ENCODE measurements around the gene FAM43B.

FAM43B gene

DNA sequence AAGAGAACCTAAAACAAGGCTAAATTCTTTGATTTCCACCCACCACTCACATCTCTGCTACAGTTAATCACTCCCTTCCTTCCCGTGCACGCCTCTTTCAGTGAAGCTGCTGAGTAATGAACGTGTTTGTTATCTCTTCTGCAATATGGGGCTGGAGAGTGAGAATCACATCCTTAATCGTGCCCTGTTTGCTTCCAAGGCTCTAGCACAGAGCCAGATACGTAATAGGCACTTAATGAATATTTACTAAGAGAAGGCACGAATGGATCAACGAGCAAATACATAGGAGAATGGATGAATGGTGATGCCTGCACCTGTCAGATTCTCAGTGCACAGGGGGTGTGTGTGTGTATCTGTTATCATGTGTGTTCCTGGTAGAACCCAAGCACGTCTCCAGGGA, 22.1 kb upstream of the FAM43B start:
- Histone ChIP-seq H3K4me3 (ENCODE audit: low read depth in 1 of 2, low read length in 2 of 2) (no peak overlapping the region), H3K27me3 (ENCODE audit: low read depth, low read length) (peaks cover 7% of the 10 kb centered on the region), H3K4me1 (ENCODE audit: control insufficient read depth in 1 of 2, insufficient read depth in 2 of 2, low read length in 2 of 2) (no peaks in the 10 kb centered on the region), H3K9me3 (ENCODE audit: control insufficient read depth in 1 of 2, low read length in 2 of 2) (no peaks in the 10 kb centered on the region), H3K27ac (ENCODE audit: low read length) (no peak overlapping the region), H3K36me3 (ENCODE audit: control insufficient read depth in 1 of 2, insufficient read depth in 2 of 2, low read length in 2 of 2) (no peaks in the 10 kb centered on the region)

DNA sequence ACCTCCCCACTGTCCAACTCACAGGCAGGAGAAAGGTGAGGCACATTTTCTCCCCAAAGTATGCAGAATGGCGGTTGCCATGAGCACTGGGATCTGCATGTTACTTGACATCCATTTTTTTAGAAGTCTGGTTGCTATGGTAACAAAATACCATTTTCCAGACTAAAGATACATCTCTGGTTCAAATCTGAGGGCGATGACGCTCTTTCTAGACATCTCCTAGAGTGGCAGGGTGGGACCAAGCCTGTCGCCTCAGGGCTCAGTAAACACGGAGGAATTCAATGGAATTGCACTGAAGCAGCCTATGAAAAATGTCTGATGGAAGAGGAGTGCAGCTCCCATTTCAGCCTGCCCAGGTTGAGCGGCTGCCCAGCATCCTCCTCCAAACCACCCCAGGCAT, 21.5 kb upstream of the FAM43B start:
- Histone ChIP-seq H3K36me3 (ENCODE audit: control insufficient read depth in 1 of 2, insufficient read depth in 2 of 2, low read length in 2 of 2) (no peaks in the 10 kb centered on the region), H3K27me3 (ENCODE audit: low read depth, low read length) (peaks cover 7% of the 10 kb centered on the region), H3K27ac (ENCODE audit: low read length) (no peak overlapping the region), H3K9me3 (ENCODE audit: control insufficient read depth in 1 of 2, low read length in 2 of 2) (no peaks in the 10 kb centered on the region), H3K4me3 (ENCODE audit: low read depth in 1 of 2, low read length in 2 of 2) (no peak overlapping the region), H3K4me1 (ENCODE audit: control insufficient read depth in 1 of 2, insufficient read depth in 2 of 2, low read length in 2 of 2) (no peaks in the 10 kb centered on the region)

DNA sequence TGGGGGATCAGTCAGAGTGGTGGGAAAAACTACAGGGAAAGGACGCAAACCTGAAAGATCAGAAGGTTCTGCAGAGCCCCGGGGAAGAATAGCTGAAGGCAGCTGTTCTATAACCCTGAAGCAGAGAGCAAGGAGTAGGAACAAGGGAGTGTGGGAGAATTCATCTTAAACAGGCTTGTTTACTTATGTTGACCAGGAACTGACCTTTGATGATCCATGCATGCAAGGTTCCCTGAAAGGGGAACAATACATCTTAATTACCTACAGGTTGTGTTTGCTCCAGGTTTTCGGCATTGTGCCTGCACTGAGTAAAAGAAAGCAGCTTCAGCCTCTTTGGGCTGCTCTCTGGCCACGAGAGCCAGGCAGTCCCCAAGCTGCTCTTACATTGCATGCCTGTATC, 18.7 kb upstream of the FAM43B start:
- Histone ChIP-seq H3K27me3 (ENCODE audit: low read depth, low read length) (peaks cover 7% of the 10 kb centered on the region), H3K36me3 (ENCODE audit: control insufficient read depth in 1 of 2, insufficient read depth in 2 of 2, low read length in 2 of 2) (no peaks in the 10 kb centered on the region), H3K27ac (ENCODE audit: low read length) (no peak overlapping the region)

DNA sequence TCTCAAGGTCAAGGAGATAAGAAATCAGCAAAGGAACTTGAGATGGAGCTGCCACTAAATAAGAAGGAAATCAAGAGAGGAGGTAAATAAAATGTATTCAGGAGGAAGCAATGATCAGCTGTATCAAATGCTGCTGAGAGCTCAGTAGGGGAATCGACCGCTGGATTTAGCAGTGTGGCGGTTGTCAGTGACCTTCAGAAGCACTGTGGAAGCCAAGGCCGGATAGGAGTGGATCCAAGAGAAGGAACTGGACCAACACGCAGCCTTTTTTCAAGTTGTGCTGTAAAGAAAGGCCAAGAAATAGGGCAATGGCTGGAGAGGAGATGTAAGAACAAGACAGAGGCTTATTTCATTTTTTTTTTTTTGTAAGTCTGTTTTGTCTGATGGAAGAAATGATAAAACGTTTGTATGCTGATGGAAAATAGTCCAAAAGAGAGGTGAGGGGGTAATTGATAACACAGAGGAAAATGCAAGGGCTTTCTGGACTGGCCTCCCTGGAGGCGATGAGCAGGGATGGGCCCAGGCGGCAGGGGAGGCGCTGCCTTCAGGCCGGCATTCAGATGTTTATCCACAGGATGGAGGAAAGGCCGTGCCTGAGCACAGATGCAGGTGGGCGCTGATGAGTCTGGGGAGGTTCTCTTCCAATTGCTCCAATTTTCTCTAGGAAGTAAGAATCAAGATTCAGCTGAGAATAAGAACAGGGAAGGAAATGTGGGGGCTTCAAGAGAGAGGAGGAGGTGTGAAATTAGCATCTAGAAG, 17.5 kb upstream of the FAM43B start:
- Histone ChIP-seq H3K27ac (ENCODE audit: low read length) (no peak overlapping the region), H3K27me3 (ENCODE audit: low read depth, low read length) (peaks cover 7% of the 10 kb centered on the region), H3K36me3 (ENCODE audit: control insufficient read depth in 1 of 2, insufficient read depth in 2 of 2, low read length in 2 of 2) (no peaks in the 10 kb centered on the region), H3K4me1 (ENCODE audit: control insufficient read depth in 1 of 2, insufficient read depth in 2 of 2, low read length in 2 of 2) (no peaks in the 10 kb centered on the region), H3K4me3 (ENCODE audit: low read depth in 1 of 2, low read length in 2 of 2) (no peak overlapping the region), H3K9me3 (ENCODE audit: control insufficient read depth in 1 of 2, low read length in 2 of 2) (no peaks in the 10 kb centered on the region)

More for the DNA sequence above, 18.7 kb upstream of the FAM43B start:
- no peak overlapping the region for H3K4me3 ChIP-seq (ENCODE audit: low read depth in 1 of 2, low read length in 2 of 2)
- no peaks in the 10 kb centered on the region for H3K4me1 ChIP-seq (ENCODE audit: control insufficient read depth in 1 of 2, insufficient read depth in 2 of 2, low read length in 2 of 2)
- no peaks in the 10 kb centered on the region for H3K9me3 ChIP-seq (ENCODE audit: control insufficient read depth in 1 of 2, low read length in 2 of 2)

DNA sequence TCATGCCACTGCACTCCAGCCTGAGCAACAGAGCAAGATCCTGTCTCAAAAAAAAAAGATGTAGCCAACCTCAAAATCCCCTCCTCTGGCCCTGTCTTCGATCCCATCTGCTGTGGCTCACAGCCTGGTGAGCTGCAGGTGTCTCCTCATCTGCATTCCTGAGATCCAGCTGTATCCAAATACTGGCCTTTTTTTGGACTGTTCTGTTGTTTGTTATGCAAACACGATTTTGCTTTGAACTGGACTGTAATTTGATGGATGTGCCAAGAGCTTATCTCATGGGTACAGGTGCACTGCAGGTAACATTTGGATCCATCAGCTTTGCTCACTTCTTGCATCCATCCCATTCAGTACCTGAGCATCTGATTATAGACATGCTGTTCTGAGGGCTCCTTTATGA, 14.1 kb upstream of the FAM43B start:
- no peak overlapping the region for H3K4me3 ChIP-seq (ENCODE audit: low read depth in 1 of 2, low read length in 2 of 2)
- H3K27ac ChIP-seq (ENCODE audit: low read length): no peak overlapping the region
- no peaks in the 10 kb centered on the region for H3K36me3 ChIP-seq (ENCODE audit: control insufficient read depth in 1 of 2, insufficient read depth in 2 of 2, low read length in 2 of 2)
- H3K9me3 ChIP-seq (ENCODE audit: control insufficient read depth in 1 of 2, low read length in 2 of 2): no peaks in the 10 kb centered on the region
- no peaks in the 10 kb centered on the region for H3K4me1 ChIP-seq (ENCODE audit: control insufficient read depth in 1 of 2, insufficient read depth in 2 of 2, low read length in 2 of 2)
- no peaks in the 10 kb centered on the region for H3K27me3 ChIP-seq (ENCODE audit: low read depth, low read length)

DNA sequence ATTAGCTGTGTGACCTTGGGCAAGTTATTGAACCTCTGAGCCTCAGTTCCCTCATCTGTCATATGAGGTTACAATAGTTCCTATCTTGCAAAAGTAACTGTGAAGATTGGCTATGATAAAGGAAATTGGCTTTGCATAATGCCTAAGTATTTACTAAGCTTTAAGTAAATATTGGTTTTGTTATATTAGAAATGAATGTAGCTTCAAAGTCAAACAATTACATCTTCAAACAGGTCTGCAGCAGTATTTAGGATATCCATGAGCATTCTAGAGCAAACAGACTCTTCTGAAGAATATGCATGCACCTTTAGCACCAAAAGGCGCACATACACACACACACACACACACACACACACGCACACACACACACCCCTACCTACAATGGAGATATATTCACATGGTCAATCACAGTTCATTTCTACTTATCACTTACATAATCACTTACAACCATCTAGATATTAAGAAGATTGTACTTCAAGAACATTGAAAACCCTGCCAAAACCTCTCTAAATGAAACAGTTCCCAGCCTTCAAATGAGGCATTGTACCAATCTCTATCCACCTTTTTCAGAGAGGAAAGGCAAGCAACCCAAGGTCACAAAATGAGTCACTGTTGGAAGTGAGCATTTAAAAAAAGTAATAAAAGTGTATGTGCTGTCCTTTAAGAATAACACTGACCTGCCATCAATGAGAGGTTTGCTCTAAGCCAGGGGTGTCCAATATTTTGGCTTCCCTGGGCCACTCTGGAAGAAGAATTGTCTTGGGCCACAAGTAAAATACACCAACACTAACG, 13.4 kb upstream of the FAM43B start:
- Histone ChIP-seq H3K36me3 (ENCODE audit: control insufficient read depth in 1 of 2, insufficient read depth in 2 of 2, low read length in 2 of 2) (no peaks in the 10 kb centered on the region), H3K27me3 (ENCODE audit: low read depth, low read length) (no peaks in the 10 kb centered on the region), H3K9me3 (ENCODE audit: control insufficient read depth in 1 of 2, low read length in 2 of 2) (no peaks in the 10 kb centered on the region)

DNA sequence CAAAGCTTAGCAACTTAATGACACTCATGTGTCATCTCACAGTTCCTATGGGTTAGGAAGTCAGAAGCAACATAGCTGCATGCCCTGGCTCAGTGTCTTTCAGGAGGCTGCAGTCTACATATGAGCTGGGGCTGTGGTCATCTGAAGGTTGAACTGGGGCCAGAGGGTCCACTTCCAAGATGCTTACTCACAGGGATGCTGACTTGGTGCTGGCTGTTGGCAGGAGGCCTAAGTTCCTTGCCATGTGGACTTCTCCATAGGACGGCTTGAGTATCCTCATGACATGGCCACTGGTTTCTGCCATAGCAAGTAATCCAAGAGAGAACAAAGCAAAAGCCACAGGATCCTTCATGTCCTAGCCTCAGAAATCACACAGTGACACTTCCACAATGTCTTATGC, 12.1 kb upstream of the FAM43B start:
- no peaks in the 10 kb centered on the region for H3K9me3 ChIP-seq (ENCODE audit: control insufficient read depth in 1 of 2, low read length in 2 of 2)
- H3K27ac ChIP-seq (ENCODE audit: low read length): no peak overlapping the region
- H3K27me3 ChIP-seq (ENCODE audit: low read depth, low read length): no peaks in the 10 kb centered on the region
- H3K36me3 ChIP-seq (ENCODE audit: control insufficient read depth in 1 of 2, insufficient read depth in 2 of 2, low read length in 2 of 2): no peaks in the 10 kb centered on the region
- no peak overlapping the region for H3K4me3 ChIP-seq (ENCODE audit: low read depth in 1 of 2, low read length in 2 of 2)
- no peaks in the 10 kb centered on the region for H3K4me1 ChIP-seq (ENCODE audit: control insufficient read depth in 1 of 2, insufficient read depth in 2 of 2, low read length in 2 of 2)

More for the DNA sequence above, 13.4 kb upstream of the FAM43B start:
- Histone ChIP-seq H3K4me1 (ENCODE audit: control insufficient read depth in 1 of 2, insufficient read depth in 2 of 2, low read length in 2 of 2) (no peaks in the 10 kb centered on the region), H3K27ac (ENCODE audit: low read length) (no peak overlapping the region), H3K4me3 (ENCODE audit: low read depth in 1 of 2, low read length in 2 of 2) (no peak overlapping the region)

DNA sequence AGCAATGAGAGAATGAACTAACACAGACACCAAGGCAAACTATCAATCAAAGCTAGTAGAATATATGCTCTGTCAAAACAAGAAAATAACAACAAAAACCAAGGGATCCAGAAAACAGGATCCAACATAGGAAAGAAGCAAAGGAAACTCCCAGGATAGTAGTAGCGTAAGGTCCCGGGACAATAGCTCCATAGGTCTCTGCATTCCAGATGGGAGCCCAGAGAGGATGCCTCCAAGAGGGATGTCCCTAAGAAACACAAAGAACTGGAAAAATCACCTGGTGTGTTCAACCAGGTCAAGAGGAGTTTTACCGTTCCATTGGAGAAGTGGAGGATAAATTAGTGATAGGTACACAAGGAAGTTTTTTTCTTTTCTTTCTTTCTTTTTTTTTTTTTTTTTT, 5.7 kb upstream of the FAM43B start:
- Histone ChIP-seq H3K9me3 (ENCODE audit: control insufficient read depth in 1 of 2, low read length in 2 of 2) (no peaks in the 10 kb centered on the region), H3K36me3 (ENCODE audit: control insufficient read depth in 1 of 2, insufficient read depth in 2 of 2, low read length in 2 of 2) (no peaks in the 10 kb centered on the region), H3K27me3 (ENCODE audit: low read depth, low read length) (peaks cover 5% of the 10 kb centered on the region), H3K4me1 (ENCODE audit: control insufficient read depth in 1 of 2, insufficient read depth in 2 of 2, low read length in 2 of 2) (peaks cover 0 to 3% of the 10 kb centered on the region in 2 donors), H3K4me3 (ENCODE audit: low read depth in 1 of 2, low read length in 2 of 2) (no peak overlapping the region), H3K27ac (ENCODE audit: low read length) (no peak overlapping the region)

DNA sequence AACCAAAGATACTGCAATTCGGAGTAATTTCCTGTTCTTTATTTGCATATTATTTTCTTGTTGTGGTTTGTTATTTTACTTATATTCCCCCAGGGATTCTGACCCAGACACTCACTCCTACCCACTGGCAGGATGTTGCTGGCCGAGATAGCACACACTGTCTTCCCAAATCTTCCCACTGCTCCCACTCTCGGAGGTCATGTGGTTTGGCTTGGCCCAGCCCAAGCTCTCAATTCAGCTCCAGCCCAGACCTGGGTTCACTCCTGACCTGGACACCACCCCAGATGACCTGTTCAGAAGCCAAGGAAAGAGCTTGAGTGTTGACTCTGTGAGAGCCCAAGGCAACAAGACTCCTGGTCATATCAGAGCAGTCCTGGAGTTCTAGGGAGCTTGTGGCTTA, 1.2 kb upstream of the FAM43B start:
- no peaks in the 10 kb centered on the region for H3K9me3 ChIP-seq (ENCODE audit: control insufficient read depth in 1 of 2, low read length in 2 of 2)
- peaks cover 3 to 22% of the 10 kb centered on the region in 2 donors for H3K4me1 ChIP-seq (ENCODE audit: control insufficient read depth in 1 of 2, insufficient read depth in 2 of 2, low read length in 2 of 2)
- no peak overlapping the region for H3K4me3 ChIP-seq (ENCODE audit: low read depth in 1 of 2, low read length in 2 of 2)
- H3K27me3 ChIP-seq (ENCODE audit: low read depth, low read length): peaks cover 30% of the 10 kb centered on the region
- H3K27ac ChIP-seq (ENCODE audit: low read length): no peak overlapping the region
- H3K36me3 ChIP-seq (ENCODE audit: control insufficient read depth in 1 of 2, insufficient read depth in 2 of 2, low read length in 2 of 2): no peaks in the 10 kb centered on the region

DNA sequence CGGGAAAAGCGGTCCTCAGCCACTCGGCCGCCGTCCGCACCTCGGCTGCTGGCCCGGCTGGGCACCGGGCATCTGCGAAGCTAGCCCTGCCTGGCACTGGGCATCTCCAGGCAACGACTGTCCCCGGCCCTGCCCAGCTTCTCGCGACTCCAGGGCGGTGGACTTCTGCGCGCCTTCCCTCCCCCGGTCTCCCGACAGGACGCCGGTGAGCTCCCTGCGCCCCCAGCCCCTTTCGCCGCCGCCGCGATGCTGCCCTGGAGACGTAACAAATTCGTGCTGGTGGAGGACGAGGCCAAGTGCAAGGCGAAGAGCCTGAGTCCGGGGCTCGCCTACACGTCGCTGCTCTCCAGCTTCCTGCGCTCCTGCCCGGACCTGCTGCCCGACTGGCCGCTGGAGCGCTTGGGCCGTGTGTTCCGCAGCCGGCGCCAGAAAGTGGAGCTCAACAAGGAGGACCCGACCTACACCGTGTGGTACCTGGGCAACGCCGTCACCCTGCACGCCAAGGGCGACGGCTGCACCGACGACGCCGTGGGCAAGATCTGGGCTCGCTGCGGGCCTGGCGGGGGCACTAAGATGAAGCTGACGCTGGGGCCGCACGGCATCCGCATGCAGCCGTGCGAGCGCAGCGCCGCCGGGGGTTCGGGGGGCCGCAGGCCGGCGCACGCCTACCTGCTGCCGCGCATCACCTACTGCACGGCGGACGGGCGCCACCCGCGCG, 514 bp downstream of the FAM43B start:
- Histone ChIP-seq H3K27ac (ENCODE audit: low read length) (no peak overlapping the region), H3K4me1 (ENCODE audit: control insufficient read depth in 1 of 2, insufficient read depth in 2 of 2, low read length in 2 of 2) (peaks cover 3 to 22% of the 10 kb centered on the region in 2 donors), H3K36me3 (ENCODE audit: control insufficient read depth in 1 of 2, insufficient read depth in 2 of 2, low read length in 2 of 2) (no peaks in the 10 kb centered on the region), H3K27me3 (ENCODE audit: low read depth, low read length) (peaks cover 30% of the 10 kb centered on the region), H3K4me3 (ENCODE audit: low read depth in 1 of 2, low read length in 2 of 2) (peak overlapping the region in 1 of 2 donors; percentile 63), H3K9me3 (ENCODE audit: control insufficient read depth in 1 of 2, low read length in 2 of 2) (no peaks in the 10 kb centered on the region)

DNA sequence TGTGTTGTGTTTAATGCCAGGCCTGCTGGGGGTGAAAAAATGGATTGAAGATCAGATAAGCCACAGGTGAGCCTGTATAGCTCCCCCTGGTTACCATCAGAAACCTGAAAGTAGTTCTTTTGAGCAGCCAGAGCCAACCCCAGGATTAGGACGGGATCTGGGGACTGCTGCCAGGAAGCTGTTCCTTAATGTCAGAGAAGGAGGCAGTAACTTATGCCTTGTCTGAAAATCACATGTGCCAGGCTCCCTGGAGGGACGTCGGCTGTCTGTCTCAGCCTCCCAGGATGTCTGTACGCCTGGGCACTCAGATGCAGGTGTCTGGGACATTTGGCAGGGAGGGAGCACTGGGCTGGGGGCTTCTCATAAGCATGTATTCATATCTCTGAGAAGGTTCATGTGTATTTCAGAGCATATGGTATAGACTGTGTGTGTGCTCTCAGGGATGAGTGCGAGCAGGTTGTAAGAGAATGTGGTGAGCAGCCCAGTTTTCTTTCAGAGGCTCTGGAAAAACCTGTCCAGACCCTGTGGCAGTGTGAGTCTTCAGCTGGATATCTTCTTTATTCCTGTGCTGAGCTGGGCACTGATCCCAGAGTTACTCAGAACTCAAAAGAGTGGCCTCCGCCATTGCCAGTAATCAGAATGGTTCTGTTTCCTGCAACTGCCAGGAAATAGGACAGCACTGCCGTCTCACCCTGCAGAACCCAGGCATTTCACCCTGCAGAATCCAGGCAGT, 2.8 kb downstream of the FAM43B start:
- Histone ChIP-seq H3K4me3 (ENCODE audit: low read depth in 1 of 2, low read length in 2 of 2) (no peak overlapping the region), H3K27ac (ENCODE audit: low read length) (no peak overlapping the region), H3K36me3 (ENCODE audit: control insufficient read depth in 1 of 2, insufficient read depth in 2 of 2, low read length in 2 of 2) (no peaks in the 10 kb centered on the region), H3K9me3 (ENCODE audit: control insufficient read depth in 1 of 2, low read length in 2 of 2) (no peaks in the 10 kb centered on the region), H3K27me3 (ENCODE audit: low read depth, low read length) (peaks cover 30% of the 10 kb centered on the region), H3K4me1 (ENCODE audit: control insufficient read depth in 1 of 2, insufficient read depth in 2 of 2, low read length in 2 of 2) (peaks cover 3 to 22% of the 10 kb centered on the region in 2 donors)
